Smooth muscle cell of the brain vasculature (primary cell): ENCODE measurements around the gene OSBPL5.

ENCODE experiments used
- DNase-seq: peaks from one replicate; pipeline ENCODE4 v3.0.0-alpha.2; 2012; ENCODE audit warnings: low read depth, low spot score

Gene OSBPL5

GRCh38 chr11:3197878-3198528, 32.9 kb upstream of the OSBPL5 start:
- no peak for DNase-seq

DNA sequence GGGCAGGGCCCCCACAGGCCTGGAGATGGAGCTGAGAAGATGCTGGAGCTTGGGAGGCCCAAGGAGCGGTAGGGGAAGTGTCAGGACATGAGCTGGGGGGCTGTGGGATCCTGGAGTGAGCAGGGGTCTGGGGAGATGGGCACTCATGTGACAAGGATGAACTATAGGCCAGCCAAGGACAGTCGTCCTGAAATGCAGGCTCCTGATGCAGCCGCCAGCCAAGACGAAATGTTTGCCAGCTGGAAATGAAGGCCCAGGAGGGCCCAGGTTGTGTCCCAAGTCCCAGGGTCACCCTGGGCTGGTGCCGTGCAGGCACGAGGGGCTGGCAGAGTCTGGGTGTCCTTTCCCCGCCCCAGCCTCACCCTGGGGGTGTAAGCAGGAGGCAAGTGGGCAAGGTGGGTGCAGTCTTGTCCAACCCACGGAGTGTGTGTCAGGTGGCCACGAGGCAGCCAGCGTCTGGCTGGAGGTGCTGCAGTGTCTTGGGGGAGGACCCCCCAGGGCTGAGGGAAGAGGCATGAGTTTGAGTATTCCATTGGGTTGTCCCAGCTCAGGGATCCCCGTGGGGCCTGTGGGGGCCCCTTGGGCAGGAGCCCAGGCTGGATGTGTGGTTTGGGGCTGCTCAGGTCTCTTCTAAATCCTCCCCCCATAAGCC, 32.1 kb upstream of the OSBPL5 start:
- DNase-seq: no peak

DNA sequence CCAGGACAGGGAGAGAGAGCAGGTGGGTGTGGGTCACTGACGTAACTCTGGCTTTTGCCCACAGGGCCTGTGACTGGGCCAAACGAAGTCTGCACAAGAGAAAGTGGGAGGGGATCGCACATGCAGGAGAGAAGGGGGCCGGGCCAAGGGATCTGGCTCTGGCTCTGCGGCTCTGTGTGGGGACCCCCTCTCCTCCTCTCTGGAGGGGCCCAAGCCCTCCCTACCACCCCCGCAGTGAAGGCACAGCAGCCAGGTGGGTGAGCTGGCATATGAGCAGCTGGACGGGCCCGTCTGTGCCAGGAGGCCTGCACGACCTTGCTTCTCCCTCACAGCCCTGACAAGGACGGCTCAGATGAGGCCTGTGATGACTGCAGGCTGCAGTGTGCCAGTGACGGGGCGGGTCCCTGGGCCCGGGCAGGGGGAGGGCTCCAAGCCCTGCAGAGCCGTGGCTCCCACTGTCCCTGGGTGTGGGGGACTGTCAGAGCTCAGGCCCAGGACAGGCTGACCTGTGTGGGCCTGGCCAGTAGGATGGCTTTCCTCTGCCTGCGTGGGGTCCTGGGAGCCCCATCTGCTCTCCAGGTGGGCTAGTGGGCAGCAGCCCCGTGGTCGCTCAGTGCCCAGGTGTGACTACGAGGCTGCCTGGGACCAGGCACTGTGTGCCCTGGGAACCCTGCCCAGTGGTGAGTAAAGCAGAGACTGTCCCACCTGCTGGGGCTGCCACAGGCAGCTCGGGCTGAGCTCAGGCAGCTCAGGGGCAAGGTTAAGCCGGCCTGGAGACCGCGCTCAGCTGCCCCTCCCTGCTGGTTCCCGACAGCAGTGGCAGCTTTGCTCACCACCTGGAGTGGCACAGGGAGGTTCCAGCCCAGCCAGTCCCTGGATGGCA, 31.3 kb upstream of the OSBPL5 start:
- DNase-seq: no peak

DNA sequence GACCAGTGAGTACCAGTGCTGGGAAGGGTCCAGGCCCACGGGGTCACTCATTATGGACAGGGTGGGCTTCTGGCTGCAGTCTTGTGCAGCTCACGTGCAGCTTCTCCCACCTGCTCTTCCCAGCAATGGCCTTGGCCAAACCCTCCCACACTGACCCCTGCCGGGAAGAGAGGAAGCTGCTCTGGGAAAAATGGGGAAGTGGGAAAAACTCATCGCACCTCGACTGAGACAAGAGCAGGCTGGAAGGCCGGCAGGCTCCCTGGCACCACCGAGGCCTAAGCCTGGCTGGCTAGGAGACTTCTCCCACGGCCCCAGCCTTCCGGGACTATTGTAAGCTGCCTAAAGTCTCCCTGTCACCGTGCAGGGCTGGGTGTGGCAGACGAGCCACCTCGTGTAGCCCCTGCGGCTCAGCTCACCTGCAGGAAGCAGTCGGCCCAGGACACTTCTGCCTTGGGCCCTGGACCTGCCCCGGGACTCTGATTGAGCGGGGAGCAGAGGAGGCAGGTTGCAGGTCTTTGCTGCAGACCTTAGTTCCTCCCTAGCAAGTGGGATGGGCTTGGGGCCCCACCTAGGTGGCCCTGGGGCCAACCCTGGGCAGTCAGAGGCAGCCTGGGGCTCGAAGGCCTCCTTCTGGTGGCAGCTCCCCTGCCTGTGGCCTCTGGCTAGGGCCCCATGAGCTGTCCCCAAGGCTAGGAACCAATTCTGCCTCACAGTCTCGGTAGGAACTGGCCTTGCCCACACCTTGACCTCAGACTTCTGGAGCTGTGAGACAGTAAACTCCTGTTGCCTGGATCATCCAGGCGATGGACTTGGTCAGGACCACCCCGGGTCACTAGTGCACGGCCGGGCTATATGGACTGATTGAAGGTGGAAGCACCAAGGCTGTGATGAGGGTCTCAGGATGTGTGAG, 30.4 kb upstream of the OSBPL5 start:
- DNase-seq: no peak

DNA sequence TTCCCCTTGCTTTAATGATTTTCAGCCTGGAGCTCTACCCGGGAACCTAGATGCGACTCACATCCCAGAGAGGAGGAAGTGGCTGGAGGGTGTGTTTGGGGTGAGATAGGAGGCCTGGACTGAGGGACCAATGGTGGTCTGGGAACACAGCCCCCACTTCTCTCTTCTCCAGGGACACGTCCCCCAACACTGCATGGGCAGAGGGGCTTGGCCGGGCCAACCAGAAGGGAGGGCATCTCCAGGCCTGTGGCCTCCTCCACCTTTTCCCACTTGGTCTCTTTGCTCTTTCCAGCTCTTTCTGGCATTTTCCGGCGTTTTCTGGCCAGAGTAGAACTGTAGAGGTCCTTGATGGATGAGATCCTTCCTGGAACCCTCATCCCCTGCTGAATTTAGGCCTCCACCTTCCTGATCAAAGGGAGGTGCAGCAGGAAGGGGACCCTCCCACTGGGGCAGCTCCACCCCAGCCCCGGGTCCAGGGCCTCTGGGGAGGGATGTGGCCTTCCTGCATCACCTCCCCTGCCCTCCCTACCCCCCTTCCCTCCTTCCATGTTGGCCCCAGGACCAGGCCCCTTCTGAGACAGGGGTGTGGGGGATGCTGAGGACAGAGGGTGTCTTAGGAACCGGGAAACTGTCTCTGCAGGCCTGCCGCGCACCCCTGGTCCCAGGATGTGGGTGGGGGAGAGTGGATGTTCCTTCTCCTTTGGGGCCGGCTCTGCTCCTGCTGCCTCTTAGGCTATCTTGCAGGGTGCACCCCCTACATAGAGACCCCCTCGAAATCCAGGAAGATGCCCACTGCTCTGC, 29.1 kb upstream of the OSBPL5 start:
- DNase-seq: no peak

DNA sequence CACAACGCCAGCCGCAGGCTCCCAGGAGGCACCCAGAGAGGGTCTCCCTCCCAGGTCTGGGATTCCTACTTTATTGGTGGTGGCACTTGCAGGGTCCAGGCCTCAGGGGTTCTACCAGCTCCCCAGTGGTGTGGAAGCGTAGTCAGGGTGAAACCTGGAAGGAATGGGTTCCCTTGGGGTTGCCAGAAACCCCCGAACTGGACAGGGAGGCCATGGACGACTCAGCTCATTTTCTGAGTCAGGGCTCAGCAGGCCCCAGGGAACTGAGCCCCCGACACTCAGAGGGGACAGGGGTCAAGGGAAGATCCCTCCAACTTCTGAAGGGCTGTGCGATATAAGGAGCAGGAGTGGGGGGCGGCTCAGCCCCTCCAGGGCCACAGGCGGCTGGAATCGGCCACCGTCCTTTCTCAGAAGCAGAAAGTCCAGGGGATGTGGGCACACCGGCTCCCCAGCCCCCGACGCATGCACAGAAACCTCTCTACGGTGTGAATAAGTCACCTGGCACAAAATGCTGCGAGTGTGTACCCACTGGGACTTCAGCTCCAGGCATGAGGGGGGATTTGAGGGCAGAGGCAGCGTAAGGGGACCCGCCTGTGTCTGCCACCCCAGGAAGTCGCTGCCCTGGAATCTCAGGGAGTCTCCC, 28.4 kb upstream of the OSBPL5 start:
- no peak for DNase-seq

GRCh38 chr11:3192511-3193372, 27.6 kb upstream of the OSBPL5 start:
- DNase-seq: no peak

GRCh38 chr11:3191586-3192324, 26.6 kb upstream of the OSBPL5 start:
- no peak for DNase-seq

- DNase-seq: no peak
These were observed 25.5 kb upstream of the OSBPL5 start for GRCh38 chr11:3190600-3190999.

DNA sequence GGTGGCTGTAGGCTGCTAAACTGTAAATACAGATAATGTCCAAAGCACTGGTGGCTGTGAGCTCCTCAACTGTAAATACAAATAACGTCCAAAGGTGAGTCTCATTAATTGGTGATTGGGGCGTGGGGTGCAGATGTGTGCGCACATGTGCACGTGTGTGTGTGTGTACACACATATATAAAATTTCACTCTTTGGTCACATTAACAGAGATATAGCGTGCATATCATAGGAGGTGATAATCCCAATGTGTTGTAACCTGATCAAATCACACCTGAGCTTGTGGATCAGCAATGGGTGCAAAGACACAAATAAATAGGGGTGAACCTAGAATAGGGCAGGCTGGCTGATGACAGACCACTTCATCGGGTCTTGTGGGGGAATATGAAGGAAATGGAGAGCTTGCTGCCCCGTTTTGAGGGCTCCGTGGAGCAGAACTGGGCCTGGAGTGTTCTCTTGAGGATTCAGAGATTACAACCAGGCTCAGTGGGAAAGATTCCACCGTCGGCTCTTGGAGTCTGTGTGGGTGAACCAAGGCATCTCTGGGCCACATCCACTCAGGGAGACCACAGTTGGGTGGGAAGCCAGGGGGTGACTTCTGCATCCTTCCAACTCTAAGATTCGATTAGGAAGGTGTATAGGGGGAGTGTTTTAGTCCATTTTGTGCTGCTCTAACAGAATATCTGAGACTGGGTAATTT, 24.9 kb upstream of the OSBPL5 start:
- DNase-seq: no peak

- DNase-seq: no peak
These were observed 24.2 kb upstream of the OSBPL5 start for GRCh38 chr11:3189196-3189843.

DNA sequence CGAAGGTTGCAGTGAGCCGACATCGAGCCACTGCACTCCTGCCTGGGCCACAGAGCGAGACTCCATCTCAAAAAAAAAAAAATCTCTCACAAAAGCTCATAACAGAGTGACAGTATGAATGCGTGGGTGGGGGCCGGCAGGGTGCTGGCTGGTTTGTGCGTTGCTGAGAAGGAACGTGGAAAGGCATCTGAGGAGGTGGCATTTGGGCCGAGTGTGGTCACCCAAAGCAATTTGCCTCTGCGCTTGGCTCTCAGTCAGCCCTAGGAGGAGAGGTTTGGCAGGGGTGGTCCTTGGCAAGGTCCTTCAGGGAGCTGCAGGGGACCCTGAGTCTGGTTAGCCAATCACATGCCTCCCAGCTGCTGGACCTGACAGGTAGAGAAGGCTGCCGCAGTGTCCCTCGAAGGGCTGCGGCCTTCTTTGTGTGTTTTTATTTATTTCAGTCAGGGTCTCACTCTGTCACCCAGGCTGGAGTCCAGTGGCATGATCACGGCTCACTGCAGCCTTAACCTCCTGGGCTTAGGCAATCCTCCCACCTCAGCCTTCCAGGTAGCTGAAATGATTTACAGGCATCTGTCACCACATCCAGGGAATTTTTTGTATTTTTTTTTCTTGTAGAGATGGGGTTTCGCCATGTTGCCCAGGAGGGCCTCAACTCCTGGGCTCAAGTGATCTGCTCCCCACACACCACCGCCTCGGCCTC, 23.5 kb upstream of the OSBPL5 start:
- DNase-seq: no peak

DNA sequence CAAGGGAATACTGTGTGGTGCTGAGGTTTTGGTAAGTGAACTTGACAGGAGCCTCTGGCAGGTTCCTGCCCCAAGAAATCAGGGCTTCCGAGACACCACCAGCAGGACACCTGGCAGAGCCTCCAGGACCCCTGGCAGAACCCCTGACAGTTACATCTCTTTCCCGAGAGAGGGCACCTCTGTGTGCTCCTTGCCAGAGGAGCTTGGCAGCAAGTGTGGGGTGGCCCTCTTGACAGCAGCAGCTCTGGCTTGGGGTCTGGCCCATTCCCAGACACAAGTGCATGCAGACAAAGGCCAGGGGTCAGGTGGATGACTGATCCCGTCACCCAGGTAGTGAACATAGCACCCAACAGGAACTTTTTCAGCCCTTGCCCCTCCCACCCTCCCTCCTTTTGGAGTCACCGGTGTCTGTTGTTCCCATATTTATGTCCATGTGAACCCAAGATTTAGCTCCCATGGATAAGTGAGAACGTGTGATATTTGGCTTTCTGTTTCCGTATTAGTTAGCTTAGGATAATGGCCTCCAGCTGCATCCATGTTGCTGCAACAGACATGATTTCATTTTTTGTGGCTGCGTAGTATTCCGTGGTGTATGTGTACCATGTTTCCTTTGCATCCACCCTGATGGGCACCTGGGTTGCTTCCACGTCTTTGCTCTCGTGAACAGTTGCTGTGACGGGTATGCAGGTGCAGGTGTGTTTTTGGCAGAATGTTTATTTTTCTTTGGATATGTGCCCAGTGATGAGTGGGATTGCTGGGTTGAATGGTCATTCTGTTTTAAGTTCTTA, 21.2 kb upstream of the OSBPL5 start:
- no peak for DNase-seq

DNA sequence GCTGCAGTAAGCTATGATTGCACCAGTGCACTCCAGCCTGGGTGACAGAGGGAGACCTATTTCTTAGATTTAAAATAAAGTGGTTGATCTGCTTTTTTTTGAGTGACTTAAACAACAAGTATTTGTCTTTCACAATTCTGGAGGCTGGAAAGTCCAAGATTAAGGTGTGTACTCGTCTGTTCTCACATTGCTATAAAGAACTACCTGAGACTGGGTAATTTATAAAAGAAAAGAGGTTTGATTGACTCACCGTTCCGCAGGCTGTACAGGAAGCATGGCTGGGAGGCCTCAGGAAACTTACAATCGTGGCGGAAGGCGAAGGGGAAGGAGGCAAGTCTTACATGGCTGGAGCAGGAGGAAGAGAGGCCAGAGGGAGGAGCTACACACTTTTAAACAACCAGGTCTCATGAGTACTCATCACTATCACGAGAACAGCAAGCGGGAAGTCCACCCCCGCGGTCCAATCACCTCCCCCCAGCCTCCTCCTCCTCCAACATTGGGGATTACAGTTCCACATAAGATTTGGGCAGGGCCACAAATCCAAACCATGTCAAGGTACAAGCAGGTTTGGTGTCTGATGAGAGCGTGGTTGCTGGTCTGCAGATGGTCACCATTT, 19.7 kb upstream of the OSBPL5 start:
- no peak for DNase-seq

DNA sequence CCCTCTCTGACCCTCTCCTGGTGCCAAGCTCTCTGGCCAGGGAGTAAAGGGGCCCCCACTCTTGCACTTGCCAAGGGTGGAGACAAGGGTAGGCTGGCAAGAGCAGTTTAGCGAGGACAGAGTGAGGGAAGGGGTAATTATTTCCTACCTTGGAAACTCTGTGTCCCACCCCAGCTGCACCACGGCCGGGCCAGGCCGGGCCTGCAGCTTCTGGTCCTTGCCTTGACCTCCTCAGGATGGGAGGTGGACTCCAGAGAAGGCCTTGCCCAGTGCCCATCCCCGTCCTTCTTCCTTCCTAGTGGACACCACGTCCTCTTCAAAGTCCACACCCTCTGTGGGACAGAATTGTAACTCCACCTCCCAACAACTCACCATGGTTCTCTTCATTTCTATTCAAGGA, 18.4 kb upstream of the OSBPL5 start:
- no peak for DNase-seq

DNA sequence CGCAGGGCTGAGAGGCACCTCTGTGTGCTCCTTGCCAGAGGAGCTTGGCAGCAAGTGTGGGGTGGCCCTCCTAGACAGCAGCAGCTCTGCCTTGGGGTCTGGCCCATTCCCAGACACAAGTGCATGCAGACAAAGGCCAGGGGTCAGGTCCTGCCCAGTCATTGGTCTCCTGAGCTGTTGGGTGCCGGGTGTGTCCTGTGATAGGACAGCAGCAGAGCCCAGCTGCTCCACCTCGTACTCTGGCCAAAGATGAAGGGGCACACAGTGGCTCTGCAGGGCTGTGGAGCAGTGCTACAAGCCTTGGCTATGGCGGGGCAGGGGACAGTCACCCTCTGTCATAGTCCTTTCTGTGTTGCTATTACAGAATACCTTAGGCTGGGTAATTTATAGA, 17.3 kb upstream of the OSBPL5 start:
- DNase-seq: no peak
